Measurements from ENCODE around the gene TP63. TPM values are rescaled to one million over a fixed set of nuclear protein-coding genes. Genes with fewer than 3 reads are reported as not detected.

Gene TP63
- total and polyA plus RNA-seq, 12 donors, result 0.11 to 0.84 (median 0.16) TPM; not detected in 1

- no peak for TF ChIP-seq POLR2A (IDR thresholded peaks at IDR 0.05)
- TF ChIP-seq CTCF (IDR thresholded peaks at IDR 0.05), result no peak
- 68 to 91% (median 88%) methylated on average over 9 of the region's 9 CpGs for WGBS, 4 donors
- no peak overlapping the region for H3K4me3 ChIP-seq
- no peak overlapping the region for H3K27ac ChIP-seq
- DNase-seq, result no peak
- no peaks in the 10 kb centered on the region for H3K9me3 ChIP-seq (replicated peaks in 1 of 3)
- no peaks in the 10 kb centered on the region for H3K27me3 ChIP-seq
- no peaks in the 10 kb centered on the region for H3K36me3 ChIP-seq (replicated peaks in 1 of 2)
- intact Hi-C loops (cut with DNase I), result no loop called here
- H3K4me1 ChIP-seq (replicated peaks in 1 of 2), result no peaks in the 10 kb centered on the region
Measured at GRCh38 chr3:189862385-189862998, 231.3 kb downstream of the TP63 start.

GRCh38 chr3:189863031-189863430 lies 231.8 kb downstream of the TP63 start:
- intact Hi-C loops (cut with DNase I), result no loop called here
- Histone ChIP-seq H3K36me3 (replicated peaks in 1 of 2) (no peaks in the 10 kb centered on the region), H3K9me3 (replicated peaks in 1 of 3) (no peaks in the 10 kb centered on the region), H3K27me3 (no peaks in the 10 kb centered on the region), H3K4me1 (replicated peaks in 1 of 2) (no peaks in the 10 kb centered on the region), H3K4me3 (no peak overlapping the region), H3K27ac (no peak overlapping the region)
- TF ChIP-seq CTCF (IDR thresholded peaks at IDR 0.05) (no peak), POLR2A (IDR thresholded peaks at IDR 0.05) (no peak)
- no peak for DNase-seq
- 83 to 91% (median 90%) methylated on average over 3 of the region's 3 CpGs for WGBS, 4 donors

GRCh38 chr3:189868061-189868460 lies 236.9 kb downstream of the TP63 start:
- H3K27ac ChIP-seq, result no peak overlapping the region
- H3K4me1 ChIP-seq (replicated peaks in 1 of 2), result no peaks in the 10 kb centered on the region
- H3K36me3 ChIP-seq (replicated peaks in 1 of 2), result no peaks in the 10 kb centered on the region
- intact Hi-C loops (cut with DNase I), result no loop called here
- TF ChIP-seq CTCF (IDR thresholded peaks at IDR 0.05), result no peak
- TF ChIP-seq POLR2A (IDR thresholded peaks at IDR 0.05), result no peak
- H3K27me3 ChIP-seq, result no peaks in the 10 kb centered on the region
- H3K4me3 ChIP-seq, result no peak overlapping the region
- no peak for DNase-seq
- H3K9me3 ChIP-seq (replicated peaks in 1 of 3), result no peaks in the 10 kb centered on the region
- WGBS, 4 donors, result 95 to 97% (median 96%) methylated on average over 3 of the region's 3 CpGs

- Histone ChIP-seq H3K27ac (no peak overlapping the region), H3K4me3 (no peak overlapping the region), H3K27me3 (no peaks in the 10 kb centered on the region), H3K9me3 (replicated peaks in 1 of 3) (no peaks in the 10 kb centered on the region), H3K36me3 (replicated peaks in 1 of 2) (no peaks in the 10 kb centered on the region), H3K4me1 (replicated peaks in 1 of 2) (no peaks in the 10 kb centered on the region)
- intact Hi-C loops (cut with DNase I), result no loop called here
- WGBS, 4 donors, result 93 to 96% (median 95%) methylated on average over 4 of the region's 4 CpGs
- DNase-seq, result no peak
- no peak for TF ChIP-seq CTCF (IDR thresholded peaks at IDR 0.05)
- no peak for TF ChIP-seq POLR2A (IDR thresholded peaks at IDR 0.05)
Measured at GRCh38 chr3:189869165-189869564, 238.0 kb downstream of the TP63 start.

Data from adrenal gland (tissue), 12 donors.